Uterus (tissue), 4 donors: ENCODE results near the gene TLE1. TPM values are rescaled to one million over a fixed set of nuclear protein-coding genes. Genes with fewer than 3 reads are reported as not detected.
"Not testable (repeated sequence)": the region's sequence is repeated elsewhere in the genome, so short reads cannot be mapped to it uniquely, and the experiment has no call there.

Source experiments
- DNase-seq, 2 donors: peaks; one replicate each; pipeline ENCODE4 v3.0.0-alpha.2; 2019 to 2020
- H3K27ac ChIP-seq, 2 donors: fragments of 200-600 bp; sonication (generic); 1 replicate in 1 of 2; 2 replicates in 1 of 2; pipeline ENCODE4 v1.5.1; 2016 to 2018
- H3K27me3 ChIP-seq, 2 donors: fragments of 200-600 bp; sonication (generic); one replicate each; pipeline ENCODE4 v1.5.1; 2018 to 2019; ENCODE audit warnings: control low read depth in 1 of 2
- H3K36me3 ChIP-seq, 2 donors: fragments of 200-600 bp; sonication (generic); one replicate each; pipeline ENCODE4 v1.5.1; 2019; ENCODE audit warnings: control low read depth in 1 of 2
- H3K4me1 ChIP-seq, 2 donors: fragments of 200-600 bp; sonication (generic); one replicate each; pipeline ENCODE4 v1.5.1; 2018 to 2019; ENCODE audit warnings: control low read depth in 1 of 2
- H3K4me3 ChIP-seq, 2 donors: fragments of 200-600 bp; sonication (generic); 1 replicate in 1 of 2; 2 replicates in 1 of 2; pipeline ENCODE4 v1.5.1; 2018 to 2019; ENCODE audit warnings: mild to moderate bottlenecking in 1 of 2
- H3K9me3 ChIP-seq, 2 donors: fragments of 200-600 bp; sonication (generic); one replicate each; pipeline ENCODE4 v1.5.1; 2019; ENCODE audit warnings: control low read depth in 1 of 2
- POLR2A ChIP-seq, 2 donors: fragments of 450-650 bp; IDR thresholded peaks; one replicate each; pipeline ENCODE4 v1.6.1; 2016; ENCODE audit warnings: antibody characterized with exemption in 2 of 2, mild to moderate bottlenecking in 1 of 2, moderate library complexity in 1 of 2
- intact Hi-C: fragments of 100-400 bp; cut with DNase I; formaldehyde crosslinking; loops from one replicate; pipeline ENCODE4 v1.15.1; 2023; ENCODE audit warnings: low total_unique reads
- total RNA-seq, 4 donors: library from RNA; depleted of rRNA in 3 of 4; stranded (reverse); fragments of >200 nt in 3 of 4; gene quantifications; one replicate each; pipeline versions ENCODE4 v1.1.0 to v1.2.4, GENCODE V29; 2014 to 2023
- TF ChIP-seq, protein P1 (sequence below), 4 experiments: fragments of 200-600 bp in 2 of 4; fragments of 450-650 bp in 2 of 4; sonication (generic) in 2 of 4; IDR thresholded peaks; one replicate each; pipeline ENCODE4 v1.5.1; 2016 to 2019; ENCODE audit warnings: antibody characterized with exemption in 4 of 4, mild to moderate bottlenecking in 2 of 4, moderate library complexity in 1 of 4
- donor health status: DM: yes; HTN: yes; CAD: no.

Gene TLE1
- total RNA-seq, 4 donors from 2014 or later, result 31.0 to 124 (median 62.6) TPM

DNA sequence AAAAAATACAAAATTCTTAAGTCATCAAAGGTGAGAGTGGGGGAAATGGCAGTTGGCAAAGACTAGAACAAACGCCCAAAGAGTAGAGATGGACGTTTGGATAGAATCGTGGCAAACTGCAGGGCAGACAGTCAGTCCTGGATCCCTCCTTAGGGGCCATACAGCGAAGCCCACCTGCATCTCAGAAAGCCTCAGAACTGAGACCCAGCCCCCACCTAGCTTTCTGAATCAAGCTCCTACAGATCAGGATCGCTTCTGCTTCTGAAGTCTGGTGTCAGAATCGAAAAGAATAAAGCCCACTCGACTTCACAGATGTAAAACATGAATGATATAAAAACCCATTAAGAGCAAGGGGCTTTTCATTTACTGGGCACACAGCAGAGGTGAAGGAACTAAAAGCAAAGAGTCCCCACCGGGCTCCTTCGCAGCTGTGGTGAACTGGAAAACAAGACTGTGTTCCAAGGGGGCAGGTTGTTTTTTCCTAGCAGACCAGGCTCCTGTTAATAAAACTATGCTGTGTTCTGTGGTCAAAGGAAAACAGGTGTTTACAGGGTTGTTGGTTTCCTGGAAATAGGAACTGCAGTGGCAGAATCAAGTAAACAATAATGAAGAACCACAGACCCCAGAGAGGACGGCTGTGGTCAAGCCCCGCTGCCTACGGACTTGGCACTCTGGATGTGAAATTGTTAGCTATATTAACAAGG is 91.8 kb downstream of the TLE1 start:
- no peaks in the 10 kb centered on the region for H3K36me3 ChIP-seq
- no peaks in the 10 kb centered on the region for H3K4me1 ChIP-seq
- TF ChIP-seq, protein P1, sequence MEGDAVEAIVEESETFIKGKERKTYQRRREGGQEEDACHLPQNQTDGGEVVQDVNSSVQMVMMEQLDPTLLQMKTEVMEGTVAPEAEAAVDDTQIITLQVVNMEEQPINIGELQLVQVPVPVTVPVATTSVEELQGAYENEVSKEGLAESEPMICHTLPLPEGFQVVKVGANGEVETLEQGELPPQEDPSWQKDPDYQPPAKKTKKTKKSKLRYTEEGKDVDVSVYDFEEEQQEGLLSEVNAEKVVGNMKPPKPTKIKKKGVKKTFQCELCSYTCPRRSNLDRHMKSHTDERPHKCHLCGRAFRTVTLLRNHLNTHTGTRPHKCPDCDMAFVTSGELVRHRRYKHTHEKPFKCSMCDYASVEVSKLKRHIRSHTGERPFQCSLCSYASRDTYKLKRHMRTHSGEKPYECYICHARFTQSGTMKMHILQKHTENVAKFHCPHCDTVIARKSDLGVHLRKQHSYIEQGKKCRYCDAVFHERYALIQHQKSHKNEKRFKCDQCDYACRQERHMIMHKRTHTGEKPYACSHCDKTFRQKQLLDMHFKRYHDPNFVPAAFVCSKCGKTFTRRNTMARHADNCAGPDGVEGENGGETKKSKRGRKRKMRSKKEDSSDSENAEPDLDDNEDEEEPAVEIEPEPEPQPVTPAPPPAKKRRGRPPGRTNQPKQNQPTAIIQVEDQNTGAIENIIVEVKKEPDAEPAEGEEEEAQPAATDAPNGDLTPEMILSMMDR (IDR thresholded peaks at IDR 0.05), result no peak
- TF ChIP-seq POLR2A (IDR thresholded peaks at IDR 0.05), result no peak
- H3K9me3 ChIP-seq, result no peaks in the 10 kb centered on the region
- peak overlapping the region in 1 of 2 donors; percentile 14 for H3K27ac ChIP-seq
- H3K27me3 ChIP-seq, result no peaks in the 10 kb centered on the region
- no peak overlapping the region for H3K4me3 ChIP-seq
- intact Hi-C loops, result no loop called here
- DNase-seq, result no peak

DNA sequence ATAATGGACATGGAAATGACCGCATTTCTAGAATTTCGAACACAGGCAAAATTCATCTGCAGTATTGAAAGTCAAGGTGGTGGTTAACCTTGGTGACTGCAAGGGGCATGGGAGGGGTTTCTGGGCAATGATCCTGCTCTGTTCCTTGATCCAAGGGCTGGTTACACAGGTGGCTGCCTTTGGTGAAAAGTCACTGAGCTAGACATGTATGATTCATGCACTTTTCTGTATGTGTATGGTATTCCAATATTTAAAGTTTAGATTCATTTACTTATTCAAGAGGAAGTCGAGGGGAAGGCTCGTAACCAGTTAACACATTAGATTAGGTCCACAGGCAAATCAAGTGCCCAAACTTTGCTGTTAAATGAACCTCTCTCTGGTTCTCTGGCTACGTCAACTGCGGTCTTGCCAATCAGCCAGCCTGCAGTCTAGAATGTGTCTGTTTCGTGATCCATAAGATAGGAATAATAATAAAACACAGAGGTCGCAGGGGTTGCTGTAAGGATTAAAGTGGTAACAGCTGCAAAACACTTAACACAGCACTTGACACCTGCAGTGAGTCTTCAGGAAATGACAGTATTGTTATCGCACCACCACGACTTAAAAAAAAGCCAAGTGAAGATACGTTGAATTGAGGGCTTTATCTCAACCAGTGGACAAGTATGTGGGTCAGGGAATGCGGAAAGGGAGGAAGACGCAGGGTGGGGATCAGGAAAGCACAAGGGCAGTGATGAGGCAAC is 92.5 kb downstream of the TLE1 start:
- intact Hi-C loops, result no loop called here
- H3K27ac ChIP-seq, result peak overlapping the region in 1 of 2 donors; percentile 14
- TF ChIP-seq POLR2A (IDR thresholded peaks at IDR 0.05), result no peak
- TF ChIP-seq, protein P1 (IDR thresholded peaks at IDR 0.05), result no peak
- H3K4me1 ChIP-seq, result no peaks in the 10 kb centered on the region
- H3K4me3 ChIP-seq, result no peak overlapping the region
- H3K36me3 ChIP-seq, result no peaks in the 10 kb centered on the region
- H3K27me3 ChIP-seq, result no peaks in the 10 kb centered on the region
- H3K9me3 ChIP-seq, result no peaks in the 10 kb centered on the region
- DNase-seq, result no peak

DNA sequence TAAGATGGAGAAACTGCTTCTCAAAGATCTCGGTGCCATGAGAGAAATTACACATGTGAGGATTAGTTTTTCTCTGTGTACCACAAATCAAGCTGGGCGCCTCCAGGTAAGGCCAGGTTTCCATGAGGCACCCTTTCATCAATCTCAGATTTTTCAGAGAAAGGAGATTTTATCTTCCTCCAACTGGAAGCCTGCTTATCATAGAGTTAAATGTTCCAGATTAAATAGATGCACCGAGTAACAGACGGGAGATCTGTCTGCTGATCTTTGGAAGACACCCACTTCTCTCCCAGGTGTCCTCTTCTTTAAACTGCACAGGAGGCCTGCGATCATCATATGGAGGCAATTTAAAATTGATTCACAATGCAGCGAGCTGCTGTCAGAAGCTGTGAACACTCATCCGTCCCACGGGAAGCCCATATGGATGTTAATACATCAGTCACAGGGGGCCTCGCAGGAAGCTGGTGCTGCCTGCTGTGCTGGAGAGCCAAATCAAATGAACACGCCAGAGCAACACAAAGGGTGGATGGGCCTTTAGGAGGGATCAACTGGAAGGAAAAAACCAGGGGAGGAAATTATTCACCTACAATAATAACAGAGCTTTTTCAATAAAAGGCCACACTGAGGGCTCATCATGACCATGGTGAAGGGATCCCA is 93.3 kb downstream of the TLE1 start:
- Histone ChIP-seq H3K4me3 (no peak overlapping the region), H3K9me3 (no peaks in the 10 kb centered on the region), H3K4me1 (no peaks in the 10 kb centered on the region), H3K27ac (no peak overlapping the region), H3K36me3 (no peaks in the 10 kb centered on the region), H3K27me3 (no peaks in the 10 kb centered on the region)
- DNase-seq, result no peak
- no peak for TF ChIP-seq POLR2A (IDR thresholded peaks at IDR 0.05)
- TF ChIP-seq, protein P1 (IDR thresholded peaks at IDR 0.05), result no peak
- intact Hi-C loops, result no loop called here

DNA sequence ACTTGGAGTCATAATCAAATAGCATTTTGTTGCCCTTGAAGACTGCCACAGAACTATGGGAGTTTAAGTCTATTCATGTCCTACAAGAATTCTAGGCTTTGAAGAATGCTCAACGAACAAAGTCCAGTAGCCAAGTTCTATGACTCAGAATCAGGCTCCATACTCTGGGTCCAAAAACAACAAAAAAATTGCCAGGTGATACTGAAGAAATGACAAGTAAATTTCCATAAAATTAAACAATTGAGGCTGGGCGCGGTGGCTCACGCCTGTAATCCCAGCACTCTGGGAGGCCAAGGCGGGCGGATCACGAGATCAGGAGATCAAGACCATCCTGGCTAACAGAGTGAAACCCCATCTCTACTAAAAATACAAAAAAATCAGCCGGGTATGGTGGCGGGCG is 94.1 kb downstream of the TLE1 start:
- H3K27ac ChIP-seq, H3K4me1 ChIP-seq, H3K9me3 ChIP-seq, intact Hi-C loops, H3K36me3 ChIP-seq, DNase-seq, H3K4me3 ChIP-seq, H3K27me3 ChIP-seq: not testable (repeated sequence)

DNA sequence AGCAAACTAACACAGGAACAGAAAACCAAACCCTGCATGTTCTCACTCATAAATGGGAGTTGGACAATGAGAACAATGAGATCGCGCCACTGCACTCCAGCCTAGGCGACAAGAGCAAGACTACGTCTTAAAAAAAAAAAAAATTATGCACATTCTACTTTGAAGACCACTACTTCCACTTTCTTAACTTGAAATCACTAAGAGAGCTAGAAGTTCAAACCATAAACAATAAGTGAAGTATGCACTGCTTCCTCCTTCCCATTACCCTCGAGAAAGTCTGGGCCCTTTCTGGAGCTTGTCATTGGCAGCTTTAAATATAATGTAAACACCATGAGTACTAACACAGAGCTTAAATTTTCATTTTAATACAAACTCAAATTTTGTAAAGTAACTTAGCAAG is 94.9 kb downstream of the TLE1 start:
- TF ChIP-seq, protein P1 (IDR thresholded peaks at IDR 0.05), result no peak
- TF ChIP-seq POLR2A (IDR thresholded peaks at IDR 0.05), result no peak
- H3K36me3 ChIP-seq, result no peaks in the 10 kb centered on the region
- intact Hi-C loops, result no loop called here
- H3K9me3 ChIP-seq, result no peaks in the 10 kb centered on the region
- no peak for DNase-seq
- no peak overlapping the region for H3K27ac ChIP-seq
- no peaks in the 10 kb centered on the region for H3K27me3 ChIP-seq
- H3K4me1 ChIP-seq, result no peaks in the 10 kb centered on the region
- no peak overlapping the region for H3K4me3 ChIP-seq
